ENCODE measurements around the gene CDH26.

Gene CDH26

DNA sequence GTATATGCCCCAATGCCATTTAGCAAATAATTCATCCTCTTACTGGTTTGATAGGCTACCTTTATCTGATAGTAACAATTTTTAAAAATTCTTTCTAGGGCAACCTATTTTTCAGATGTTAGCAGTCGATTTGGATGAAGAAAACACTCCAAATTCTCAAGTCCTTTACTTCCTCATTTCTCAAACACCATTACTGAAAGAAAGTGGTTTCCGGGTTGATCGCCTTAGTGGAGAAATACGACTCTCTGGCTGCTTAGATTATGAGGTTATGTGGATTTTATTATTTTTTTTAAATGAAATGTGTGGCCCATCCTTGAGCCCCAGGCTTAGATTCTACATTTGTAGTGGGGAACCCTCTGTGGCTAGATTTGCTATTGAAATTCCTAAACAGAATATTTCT, 26.3 kb downstream of the CDH26 start:
- H3K4me3 ChIP-seq (ENCODE audit: low read depth, low read length), result no peak overlapping the region
- TF ChIP-seq CTCF (IDR thresholded peaks at IDR 0.05; ENCODE audit: borderline replicate concordance, insufficient read depth, low read depth, low read length), result no peak

DNA sequence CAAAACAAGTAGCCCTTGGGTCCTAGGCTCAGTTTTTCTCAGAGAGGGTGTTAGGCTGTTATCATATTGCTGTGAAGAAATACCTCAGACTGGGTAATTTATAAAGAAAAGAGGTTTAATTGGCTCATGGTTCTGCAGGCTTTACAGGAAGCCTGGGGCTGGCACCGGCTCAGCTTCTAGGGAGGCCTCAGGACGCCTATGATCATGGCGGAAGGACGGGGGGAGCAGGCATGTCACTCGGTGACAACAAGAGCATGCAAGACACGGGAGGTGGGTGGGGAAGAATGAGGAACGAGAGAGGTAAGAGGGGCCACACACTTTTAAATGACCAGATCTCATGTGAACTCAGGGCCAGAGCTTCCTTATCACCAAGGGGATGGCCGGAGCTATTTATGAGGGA, 26.9 kb downstream of the CDH26 start:
- no peak for TF ChIP-seq CTCF (IDR thresholded peaks at IDR 0.05; ENCODE audit: borderline replicate concordance, insufficient read depth, low read depth, low read length)
- no peak overlapping the region for H3K4me3 ChIP-seq (ENCODE audit: low read depth, low read length)

- 0 out of 2 replicates have a peak, but pooled peaks have one; percentile 14 for TF ChIP-seq CTCF (IDR thresholded peaks at IDR 0.05; ENCODE audit: borderline replicate concordance, insufficient read depth, low read depth, low read length)
- no peak overlapping the region for H3K4me3 ChIP-seq (ENCODE audit: low read depth, low read length)
These were observed 27.6 kb downstream of the CDH26 start for GRCh38 chr20:59985864-59986263.

- no peak for TF ChIP-seq CTCF (IDR thresholded peaks at IDR 0.05; ENCODE audit: borderline replicate concordance, insufficient read depth, low read depth, low read length)
- H3K4me3 ChIP-seq (ENCODE audit: low read depth, low read length), result no peak overlapping the region
These were observed 28.9 kb downstream of the CDH26 start for GRCh38 chr20:59987135-59987534.

DNA sequence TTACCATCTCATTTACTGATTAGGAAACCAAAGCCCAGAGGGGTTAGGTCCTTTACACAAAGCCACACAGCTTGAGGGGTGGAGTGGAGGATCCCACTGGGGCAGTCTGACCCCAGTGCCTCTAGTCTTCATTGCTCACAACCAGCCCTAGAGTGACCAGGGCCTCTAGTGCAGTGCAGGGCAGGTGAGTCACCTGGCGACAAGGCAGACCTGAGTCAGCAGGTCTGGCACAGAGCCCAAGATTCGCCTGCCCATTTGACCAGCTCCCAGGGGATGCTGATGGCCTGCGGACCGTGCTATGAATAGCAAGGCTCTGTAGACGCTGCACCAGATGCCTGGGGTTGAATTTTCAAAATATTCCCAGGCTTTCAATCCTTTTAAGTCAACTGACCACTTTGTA, 29.9 kb downstream of the CDH26 start:
- no peak for TF ChIP-seq CTCF (IDR thresholded peaks at IDR 0.05; ENCODE audit: borderline replicate concordance, insufficient read depth, low read depth, low read length)
- H3K4me3 ChIP-seq (ENCODE audit: low read depth, low read length), result no peak overlapping the region

DNA sequence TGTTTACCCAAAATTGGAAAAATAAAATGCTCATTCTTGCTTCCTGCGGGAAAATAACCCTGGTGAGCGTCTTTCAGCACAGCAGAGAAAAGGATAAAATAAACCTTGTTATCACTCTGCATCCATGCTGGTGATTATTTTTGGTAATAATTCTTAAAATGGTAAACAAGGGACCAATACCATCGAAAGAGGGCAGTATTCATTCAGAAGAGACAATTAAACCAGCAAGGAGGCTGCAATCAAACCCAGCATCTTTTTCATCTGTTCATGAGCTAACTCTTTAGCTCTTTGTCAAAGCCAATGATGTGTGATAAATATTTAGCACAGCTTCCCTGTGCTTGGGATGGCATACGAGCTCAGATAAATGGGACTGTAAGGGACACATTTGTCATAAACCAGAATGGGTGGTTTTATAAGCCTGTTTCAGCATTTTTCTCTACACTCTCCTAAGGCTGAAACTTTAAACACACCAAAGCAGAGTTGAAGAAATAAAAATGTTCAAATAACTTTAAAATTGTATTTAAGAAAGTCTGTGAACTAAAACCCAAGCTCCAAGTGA, 34.4 kb downstream of the CDH26 start:
- H3K4me3 ChIP-seq (ENCODE audit: low read depth, low read length), result no peak overlapping the region
- no peak for TF ChIP-seq CTCF (IDR thresholded peaks at IDR 0.05; ENCODE audit: borderline replicate concordance, insufficient read depth, low read depth, low read length)

DNA sequence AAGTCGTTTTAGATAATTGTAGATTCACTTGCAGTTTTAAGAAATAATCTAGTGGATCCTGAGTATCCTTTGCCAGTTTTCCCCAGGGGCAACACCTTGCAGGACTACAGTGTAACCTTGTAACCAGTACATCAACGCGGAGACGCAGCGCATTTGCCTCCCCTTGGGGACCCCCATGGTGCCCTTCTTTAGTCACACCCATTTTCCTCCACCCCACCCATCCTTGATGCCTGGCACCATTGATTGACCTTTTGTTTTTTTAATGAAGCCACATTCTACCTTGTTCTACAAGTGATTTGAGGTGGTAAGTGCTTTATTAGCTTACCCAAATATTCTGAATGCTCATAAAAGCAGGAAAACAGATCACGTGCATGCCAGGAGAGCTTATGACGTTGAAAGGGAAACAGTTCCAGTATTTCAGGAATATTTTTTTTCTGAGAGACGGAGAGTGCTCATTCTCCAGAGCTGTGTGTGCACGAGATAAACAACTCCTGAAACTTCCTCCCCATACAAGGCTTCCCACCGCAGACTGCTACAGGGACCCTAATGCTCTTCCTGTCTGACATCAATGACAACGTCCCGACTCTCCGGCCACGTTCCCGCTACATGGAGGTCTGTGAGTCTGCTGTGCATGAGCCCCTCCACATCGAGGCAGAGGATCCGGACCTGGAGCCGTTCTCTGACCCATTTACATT, 35.7 kb downstream of the CDH26 start:
- TF ChIP-seq CTCF (IDR thresholded peaks at IDR 0.05; ENCODE audit: borderline replicate concordance, insufficient read depth, low read depth, low read length), result no peak
- H3K4me3 ChIP-seq (ENCODE audit: low read depth, low read length), result no peak overlapping the region

Measured in GM12875 (cell line).